ENCODE data around the gene TYW5. TPM values are rescaled to one million over a fixed set of nuclear protein-coding genes. Genes with fewer than 3 reads are reported as not detected.

Gene TYW5, protein sequence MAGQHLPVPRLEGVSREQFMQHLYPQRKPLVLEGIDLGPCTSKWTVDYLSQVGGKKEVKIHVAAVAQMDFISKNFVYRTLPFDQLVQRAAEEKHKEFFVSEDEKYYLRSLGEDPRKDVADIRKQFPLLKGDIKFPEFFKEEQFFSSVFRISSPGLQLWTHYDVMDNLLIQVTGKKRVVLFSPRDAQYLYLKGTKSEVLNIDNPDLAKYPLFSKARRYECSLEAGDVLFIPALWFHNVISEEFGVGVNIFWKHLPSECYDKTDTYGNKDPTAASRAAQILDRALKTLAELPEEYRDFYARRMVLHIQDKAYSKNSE
- polyA plus RNA-seq (2011; rRNA removed) (5.2 and 6.7 TPM in 2 replicates), polyA minus RNA-seq (2011; rRNA and poly(A)+ RNA removed) (3.1 and 4.4 TPM in 2 replicates)

DNA sequence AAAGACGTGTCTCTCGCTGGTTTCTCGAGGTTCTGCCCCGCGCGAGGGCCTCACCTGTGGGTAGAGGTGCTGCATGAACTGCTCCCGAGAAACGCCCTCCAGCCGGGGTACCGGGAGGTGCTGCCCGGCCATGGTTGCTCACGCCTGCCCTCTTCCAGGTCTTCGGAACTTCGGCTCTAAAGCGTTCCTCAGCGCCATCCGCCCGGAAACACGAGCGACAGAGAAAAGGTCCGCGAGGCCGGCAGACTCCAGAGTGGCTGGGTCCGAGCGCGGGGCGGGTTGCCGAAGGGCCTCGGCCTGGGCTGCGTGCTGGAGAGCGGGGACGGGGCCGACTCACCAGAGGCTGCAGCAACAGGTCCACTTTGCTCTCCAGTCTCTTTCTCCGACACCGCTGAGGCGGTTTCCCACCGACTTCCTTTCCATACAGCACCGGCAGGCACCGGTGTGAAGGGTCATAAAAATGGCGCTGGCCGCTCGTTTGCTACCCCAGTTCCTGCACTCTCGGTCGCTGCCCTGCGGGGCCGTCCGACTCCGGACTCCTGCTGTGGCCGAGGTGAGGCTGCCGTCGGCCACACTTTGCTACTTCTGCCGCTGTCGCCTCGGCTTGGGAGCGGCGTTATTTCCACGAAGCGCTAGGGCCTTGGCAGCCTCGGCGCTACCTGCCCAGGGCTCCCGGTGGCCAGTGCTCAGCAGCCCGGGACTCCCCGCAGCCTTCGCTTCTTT is at the start of gene TYW5, which contains the start of gene MAIP1:
TSS of gene TYW5 (minus strand) at position 153 of the 723 bp plus-strand sequence. CDS start at position 132, 21 bp downstream.
TSS of gene MAIP1 (plus strand) at position 244 of the 723 bp plus-strand sequence. CDS start at position 461, 217 bp downstream.
- ChIA-PET CTCF (no interaction called here), POLR2A (no interaction called here)
- TF ChIP-seq, protein P1, sequence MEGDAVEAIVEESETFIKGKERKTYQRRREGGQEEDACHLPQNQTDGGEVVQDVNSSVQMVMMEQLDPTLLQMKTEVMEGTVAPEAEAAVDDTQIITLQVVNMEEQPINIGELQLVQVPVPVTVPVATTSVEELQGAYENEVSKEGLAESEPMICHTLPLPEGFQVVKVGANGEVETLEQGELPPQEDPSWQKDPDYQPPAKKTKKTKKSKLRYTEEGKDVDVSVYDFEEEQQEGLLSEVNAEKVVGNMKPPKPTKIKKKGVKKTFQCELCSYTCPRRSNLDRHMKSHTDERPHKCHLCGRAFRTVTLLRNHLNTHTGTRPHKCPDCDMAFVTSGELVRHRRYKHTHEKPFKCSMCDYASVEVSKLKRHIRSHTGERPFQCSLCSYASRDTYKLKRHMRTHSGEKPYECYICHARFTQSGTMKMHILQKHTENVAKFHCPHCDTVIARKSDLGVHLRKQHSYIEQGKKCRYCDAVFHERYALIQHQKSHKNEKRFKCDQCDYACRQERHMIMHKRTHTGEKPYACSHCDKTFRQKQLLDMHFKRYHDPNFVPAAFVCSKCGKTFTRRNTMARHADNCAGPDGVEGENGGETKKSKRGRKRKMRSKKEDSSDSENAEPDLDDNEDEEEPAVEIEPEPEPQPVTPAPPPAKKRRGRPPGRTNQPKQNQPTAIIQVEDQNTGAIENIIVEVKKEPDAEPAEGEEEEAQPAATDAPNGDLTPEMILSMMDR (IDR thresholded peaks at IDR 0.05; ENCODE audit: low read depth, low read length), result peak; percentile 42
- no peaks in the 10 kb centered on the region; the same call in 1 of the 2 replicates for H3K9me3 ChIP-seq (ENCODE audit: control insufficient read depth, insufficient read depth, low read length)
- H3K27me3 ChIP-seq (ENCODE audit: control insufficient read depth, insufficient read depth, low read length), result no peaks in the 10 kb centered on the region
- DNase-seq (ENCODE audit: low read depth, low spot score), result peak; percentile 65
- peak within 1 kb of the TSS; percentile 90 for H3K4me3 ChIP-seq (ENCODE audit: low read depth, low read length)
- H3K27ac ChIP-seq (ENCODE audit: low read depth, low read length), result peak within 1 kb of the TSS; percentile 95

DNA sequence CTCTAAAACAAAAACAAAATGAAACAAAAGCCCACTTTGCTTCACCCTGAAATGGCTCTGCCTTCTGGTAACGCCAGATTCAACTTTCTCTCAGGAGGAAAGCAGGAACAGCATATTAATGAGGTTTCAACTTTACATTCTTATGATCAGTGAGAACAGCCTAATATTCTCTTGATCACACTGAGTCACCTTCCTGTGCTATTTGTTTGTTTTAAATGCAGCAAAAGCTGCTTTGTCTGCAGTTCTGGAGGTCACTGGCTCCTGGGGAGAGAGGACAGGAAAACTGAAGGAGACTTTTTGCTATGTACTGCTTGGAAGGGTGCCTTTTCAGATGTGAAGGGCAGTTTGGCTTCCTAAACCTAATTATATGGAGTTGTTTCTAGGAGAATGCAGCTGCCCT is 48.2 kb upstream of the TYW5 start:
- TF ChIP-seq, protein P1 (IDR thresholded peaks at IDR 0.05; ENCODE audit: low read depth, low read length), result no peak
- Histone ChIP-seq H3K27me3 (ENCODE audit: control insufficient read depth, insufficient read depth, low read length) (no peaks in the 10 kb centered on the region), H3K4me3 (ENCODE audit: low read depth, low read length) (no peak overlapping the region), H3K9me3 (ENCODE audit: control insufficient read depth, insufficient read depth, low read length) (no peaks in the 10 kb centered on the region; the same call in 1 of the 2 replicates), H3K27ac (ENCODE audit: low read depth, low read length) (no peak overlapping the region)
- CTCF ChIA-PET, result no interaction called here
- POLR2A ChIA-PET, result no interaction called here
- DNase-seq (ENCODE audit: low read depth, low spot score), result no peak

DNA sequence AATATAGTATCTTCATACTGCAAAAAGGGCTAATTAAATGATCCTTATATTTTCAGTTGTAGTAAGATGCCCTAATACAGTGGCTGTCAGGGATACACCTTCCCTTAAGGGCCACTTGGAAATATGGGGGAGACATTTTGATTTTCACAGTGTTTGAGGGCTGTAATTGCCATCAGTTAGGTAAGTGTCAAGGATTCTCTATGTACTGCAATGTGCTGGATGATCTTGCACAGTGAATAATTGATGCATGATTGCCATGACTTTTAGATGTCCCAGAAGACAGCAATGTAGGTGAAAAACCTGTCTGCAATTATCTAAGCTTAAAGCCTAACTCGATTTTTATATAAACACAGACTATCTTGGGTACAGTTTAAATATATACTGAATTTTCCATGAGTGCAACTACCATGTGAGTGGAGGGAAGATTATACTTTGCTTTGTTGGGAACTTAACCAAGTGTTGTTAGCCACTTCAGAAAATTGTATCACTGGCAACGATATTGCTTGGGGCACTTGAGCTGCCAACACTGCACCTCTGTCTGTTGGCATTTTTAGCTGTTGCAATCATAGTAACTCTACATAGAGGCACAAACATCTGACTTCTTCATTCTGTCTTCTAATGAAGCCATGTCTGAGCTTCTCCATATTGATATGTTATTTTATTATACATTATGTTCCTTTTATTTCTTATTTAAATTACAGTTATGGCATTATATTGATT is 45.3 kb upstream of the TYW5 start:
- no peak overlapping the region for H3K27ac ChIP-seq (ENCODE audit: low read depth, low read length)
- no peaks in the 10 kb centered on the region for H3K27me3 ChIP-seq (ENCODE audit: control insufficient read depth, insufficient read depth, low read length)
- H3K9me3 ChIP-seq (ENCODE audit: control insufficient read depth, insufficient read depth, low read length), result no peaks in the 10 kb centered on the region
- DNase-seq (ENCODE audit: low read depth, low spot score), result no peak
- no peak overlapping the region for H3K4me3 ChIP-seq (ENCODE audit: low read depth, low read length)
- TF ChIP-seq, protein P1 (IDR thresholded peaks at IDR 0.05; ENCODE audit: low read depth, low read length), result no peak
- ChIA-PET CTCF (no interaction called here), POLR2A (no interaction called here)

DNA sequence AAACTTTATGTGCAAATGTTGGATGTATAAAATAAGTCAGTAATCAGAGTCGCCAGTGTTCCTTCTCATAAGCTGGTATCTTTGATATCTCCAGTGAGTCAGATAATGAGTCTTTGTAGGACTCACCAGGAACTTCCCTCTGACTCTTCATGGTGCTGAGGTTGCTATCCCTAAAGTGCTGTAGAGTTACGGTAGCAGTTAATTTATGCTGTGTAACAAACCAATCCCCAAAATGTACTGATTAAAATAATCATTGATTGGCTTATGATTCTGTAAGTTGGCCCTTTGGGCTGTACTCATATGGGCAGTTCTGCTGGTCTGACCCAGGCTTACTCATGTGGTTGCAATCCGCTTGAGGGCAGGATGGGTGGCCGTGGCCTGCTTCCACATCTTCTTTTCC is 43.9 kb upstream of the TYW5 start:
- H3K27ac ChIP-seq (ENCODE audit: low read depth, low read length), result no peak overlapping the region
- no peaks in the 10 kb centered on the region for H3K27me3 ChIP-seq (ENCODE audit: control insufficient read depth, insufficient read depth, low read length)
- TF ChIP-seq, protein P1 (IDR thresholded peaks at IDR 0.05; ENCODE audit: low read depth, low read length), result no peak
- no peak for DNase-seq (ENCODE audit: low read depth, low spot score)
- ChIA-PET POLR2A (no interaction called here), CTCF (no interaction called here)
- no peak overlapping the region for H3K4me3 ChIP-seq (ENCODE audit: low read depth, low read length)
- no peaks in the 10 kb centered on the region for H3K9me3 ChIP-seq (ENCODE audit: control insufficient read depth, insufficient read depth, low read length)
